Stimulated activated naive CD4-positive, alpha-beta T cell treated with Interleukin-2 at 50 U/mL for 16 hours (primary cell): ENCODE measurements around the gene MAT1A.

ENCODE experiments used
- DNase-seq: peaks from one replicate; lab custom pipeline; 2025; lab: John Stamatoyannopoulos, UW

Gene MAT1A

GRCh38 chr10:80281784-80282765 is 7.4 kb downstream of the MAT1A start:
- no peak for DNase-seq

- no peak for DNase-seq
These were observed 8.2 kb downstream of the MAT1A start for GRCh38 chr10:80281292-80281691.

- DNase-seq: no peak
These were observed 9.2 kb downstream of the MAT1A start for GRCh38 chr10:80280071-80280800.

- no peak for DNase-seq
These were observed 10.3 kb downstream of the MAT1A start for GRCh38 chr10:80279146-80279545.

- DNase-seq: no peak
These were observed 11.0 kb downstream of the MAT1A start for GRCh38 chr10:80278480-80278879.

GRCh38 chr10:80277567-80278250 is 11.7 kb downstream of the MAT1A start:
- DNase-seq: no peak

GRCh38 chr10:80277016-80277415 is 12.4 kb downstream of the MAT1A start:
- DNase-seq: no peak

- DNase-seq: no peak
These were observed 13.1 kb downstream of the MAT1A start for GRCh38 chr10:80276335-80276734.

- DNase-seq: no peak
These were observed 13.7 kb downstream of the MAT1A start for GRCh38 chr10:80275756-80276155.

GRCh38 chr10:80275135-80275498 is 14.3 kb downstream of the MAT1A start:
- DNase-seq: no peak

- DNase-seq: no peak
These were observed 14.9 kb downstream of the MAT1A start for GRCh38 chr10:80274396-80275134.

- DNase-seq: no peak
These were observed 15.8 kb downstream of the MAT1A start for GRCh38 chr10:80273523-80274170.

GRCh38 chr10:80272793-80273522 is 16.5 kb downstream of the MAT1A start:
- DNase-seq: no peak

- no peak for DNase-seq
These were observed 18.0 kb downstream of the MAT1A start for GRCh38 chr10:80271416-80271815.

- no peak for DNase-seq
These were observed 18.6 kb downstream of the MAT1A start for GRCh38 chr10:80270887-80271286.

- DNase-seq: no peak
These were observed 20.4 kb downstream of the MAT1A start for GRCh38 chr10:80268938-80269588.

- DNase-seq: no peak
These were observed 21.2 kb downstream of the MAT1A start for GRCh38 chr10:80268266-80268665.

- no peak for DNase-seq
These were observed 23.0 kb downstream of the MAT1A start for GRCh38 chr10:80266513-80266863.

- DNase-seq: no peak
These were observed 23.5 kb downstream of the MAT1A start for GRCh38 chr10:80265740-80266512.
